HepG2 (cell line): ENCODE measurements around the gene IER2. TPM values are rescaled to one million over a fixed set of nuclear protein-coding genes. Genes with fewer than 3 reads are reported as not detected.
A peak's percentile ranks its signal among the peaks of the same experiment; 100 is the strongest.

Experiments
- ATF3 ChIP-seq: sonication (generic); formaldehyde crosslinking; IDR thresholded peaks from 2 replicates; pipeline ENCODE4 v1.4.0; 2020; ENCODE audit warnings: missing genetic modification reagents
- FLYWCH1 ChIP-seq: sonication (generic); formaldehyde crosslinking; IDR thresholded peaks from 2 replicates; pipeline ENCODE4 v1.8.1; 2023; ENCODE audit warnings: mild to moderate bottlenecking, missing genetic modification reagents
- FOXC1 ChIP-seq: sonication (generic); formaldehyde crosslinking; IDR thresholded peaks from 2 replicates; pipeline ENCODE4 v1.8.0; 2022; ENCODE audit warnings: mild to moderate bottlenecking, missing genetic modification reagents, borderline replicate concordance
- HNRNPH1 ChIP-seq: fragments of 200-400 bp; formaldehyde crosslinking; optimal IDR thresholded peaks from 2 replicates; pipeline ENCODE3; 2017; ENCODE audit warnings: mild to moderate bottlenecking, low read depth, low read length
- KLF11 ChIP-seq: IDR thresholded peaks from 2 replicates; pipeline ENCODE4 v1.6.1; 2016; ENCODE audit warnings: missing compliant biosample characterization
- MEF2D ChIP-seq: sonication (generic); formaldehyde crosslinking; IDR thresholded peaks from 2 replicates; pipeline ENCODE4 v1.5.1; 2020; ENCODE audit warnings: mild to moderate bottlenecking, missing genetic modification reagents
- MTF1 ChIP-seq: sonication (generic); formaldehyde crosslinking; IDR thresholded peaks from 2 replicates; pipeline ENCODE4 v1.5.0; 2020; ENCODE audit warnings: missing genetic modification reagents
- REPIN1 ChIP-seq: sonication (generic); formaldehyde crosslinking; IDR thresholded peaks from 2 replicates; pipeline ENCODE4 v1.8.0; 2022; ENCODE audit warnings: missing genetic modification reagents, low read depth, mild to moderate bottlenecking, borderline replicate concordance
- TFDP2 ChIP-seq: sonication (generic); formaldehyde crosslinking; IDR thresholded peaks from 2 replicates; pipeline ENCODE4 v1.4.0; 2020; ENCODE audit warnings: missing genetic modification reagents
- ZBTB42 ChIP-seq: sonication (generic); formaldehyde crosslinking; IDR thresholded peaks from 2 replicates; pipeline ENCODE4 v1.5.0; 2020; ENCODE audit warnings: mild to moderate bottlenecking, missing genetic modification reagents
- ZMAT5 ChIP-seq: sonication (generic); formaldehyde crosslinking; IDR thresholded peaks from 2 replicates; pipeline ENCODE4 v1.5.0; 2020; ENCODE audit warnings: mild to moderate bottlenecking, low read depth, missing genetic modification reagents, borderline replicate concordance
- ZNF569 ChIP-seq: sonication (generic); formaldehyde crosslinking; IDR thresholded peaks from 2 replicates; pipeline ENCODE4 v1.5.0; 2020; ENCODE audit warnings: mild to moderate bottlenecking, missing genetic modification reagents, moderate library complexity, borderline replicate concordance
- ZNF570 ChIP-seq: sonication (generic); formaldehyde crosslinking; IDR thresholded peaks from 2 replicates; pipeline ENCODE4 v1.4.0; 2020; ENCODE audit warnings: mild to moderate bottlenecking, missing genetic modification reagents, borderline replicate concordance
- ZNF652 ChIP-seq: IDR thresholded peaks from 2 replicates; pipeline ENCODE4 v1.6.1; 2016; ENCODE audit warnings: low read depth, borderline replicate concordance
- ZNF672 ChIP-seq: sonication (generic); formaldehyde crosslinking; IDR thresholded peaks from 2 replicates; pipeline ENCODE4 v1.8.1; 2022; ENCODE audit warnings: missing genetic modification reagents
- polyA plus RNA-seq, 8 experiments: library from polyadenylated mRNA; depleted of rRNA in 3 of 8; stranded (reverse) in 7 of 8; unstranded in 1 of 8; fragments of >200 nt; fragmentation: Illumina TruSeq in 4 of 8; extraction: Trizol in 4 of 8; gene quantifications; 2 replicates each; pipeline versions ENCODE4 v1.2.1 to v1.2.3, GENCODE V29; 2011 to 2016; ENCODE audit warnings: low read depth in 4 of 8, missing spikeins in 1 of 8, mixed read lengths in 1 of 8; ENCODE audit not compliant: insufficient read depth in 1 of 8
- total RNA-seq, 5 experiments: library from RNA; depleted of rRNA; stranded (reverse); fragments of >200 nt; fragmentation: Illumina TruSeq; extraction: Trizol; gene quantifications; 2 replicates each; pipeline ENCODE4 v1.2.3, GENCODE V29; 2016; ENCODE audit warnings: low read depth in 1 of 5
- TF ChIP-seq, protein P1 (sequence below): sonication (generic); formaldehyde crosslinking; IDR thresholded peaks from 2 replicates; pipeline ENCODE4 v1.4.0; 2020; ENCODE audit warnings: mild to moderate bottlenecking, low read depth, missing genetic modification reagents
- TF ChIP-seq, protein P2 (sequence below), 2 experiments: sonication (generic) in 1 of 2; formaldehyde crosslinking in 1 of 2; IDR thresholded peaks; 2 replicates each; pipeline versions ENCODE4 v1.4.0 to v1.6.1; 2016 to 2020; ENCODE audit warnings: borderline replicate concordance in 1 of 2, low read depth in 1 of 2, mild to moderate bottlenecking in 1 of 2, missing genetic modification reagents in 1 of 2
- TF ChIP-seq, protein P3 (sequence below): sonication (generic); formaldehyde crosslinking; IDR thresholded peaks from 2 replicates; pipeline ENCODE4 v1.4.0; 2020; ENCODE audit warnings: missing genetic modification reagents, mild to moderate bottlenecking, borderline replicate concordance

IER2 gene
- total and polyA plus RNA-seq, 2 of the 13 experiments (the other 11 are each of a cell fraction or from before 2014, with no cell fraction given) = 10.1 to 14.3 TPM

GRCh38 chr19:13155472-13156359 lies 5.5 kb downstream of the IER2 start (continued):
- no peak for TF ChIP-seq REPIN1 (CRISPR knock-in tag)
- no peak for TF ChIP-seq ZNF570 (CRISPR knock-in tag)
- TF ChIP-seq HNRNPH1 = no peak
- TF ChIP-seq, protein P1, sequence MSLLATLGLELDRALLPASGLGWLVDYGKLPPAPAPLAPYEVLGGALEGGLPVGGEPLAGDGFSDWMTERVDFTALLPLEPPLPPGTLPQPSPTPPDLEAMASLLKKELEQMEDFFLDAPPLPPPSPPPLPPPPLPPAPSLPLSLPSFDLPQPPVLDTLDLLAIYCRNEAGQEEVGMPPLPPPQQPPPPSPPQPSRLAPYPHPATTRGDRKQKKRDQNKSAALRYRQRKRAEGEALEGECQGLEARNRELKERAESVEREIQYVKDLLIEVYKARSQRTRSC (CRISPR knock-in tag) = 0 out of 2 replicates have a peak, but pooled peaks have one; percentile 39
- TF ChIP-seq ATF3 = no peak
- TF ChIP-seq KLF11 = no peak
- TF ChIP-seq ZBTB42 = no peak
- no peak; the same call in 1 of the 2 replicates for TF ChIP-seq FOXC1 (CRISPR knock-in tag)
- no peak for TF ChIP-seq MTF1 (CRISPR knock-in tag)
- TF ChIP-seq MEF2D (CRISPR knock-in tag) = no peak
- TF ChIP-seq, protein P2, sequence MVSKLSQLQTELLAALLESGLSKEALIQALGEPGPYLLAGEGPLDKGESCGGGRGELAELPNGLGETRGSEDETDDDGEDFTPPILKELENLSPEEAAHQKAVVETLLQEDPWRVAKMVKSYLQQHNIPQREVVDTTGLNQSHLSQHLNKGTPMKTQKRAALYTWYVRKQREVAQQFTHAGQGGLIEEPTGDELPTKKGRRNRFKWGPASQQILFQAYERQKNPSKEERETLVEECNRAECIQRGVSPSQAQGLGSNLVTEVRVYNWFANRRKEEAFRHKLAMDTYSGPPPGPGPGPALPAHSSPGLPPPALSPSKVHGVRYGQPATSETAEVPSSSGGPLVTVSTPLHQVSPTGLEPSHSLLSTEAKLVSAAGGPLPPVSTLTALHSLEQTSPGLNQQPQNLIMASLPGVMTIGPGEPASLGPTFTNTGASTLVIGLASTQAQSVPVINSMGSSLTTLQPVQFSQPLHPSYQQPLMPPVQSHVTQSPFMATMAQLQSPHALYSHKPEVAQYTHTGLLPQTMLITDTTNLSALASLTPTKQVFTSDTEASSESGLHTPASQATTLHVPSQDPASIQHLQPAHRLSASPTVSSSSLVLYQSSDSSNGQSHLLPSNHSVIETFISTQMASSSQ (IDR thresholded peaks at IDR 0.05; ENCODE audit: low read depth) = no peak
- TF ChIP-seq, protein P2 (CRISPR knock-in tag; IDR thresholded peaks at IDR 0.05; ENCODE audit: borderline replicate concordance) = no peak
- no peak for TF ChIP-seq ZMAT5 (CRISPR knock-in tag)
- no peak for TF ChIP-seq FLYWCH1 (CRISPR knock-in tag)
- no peak for TF ChIP-seq ZNF652 (CRISPR knock-in tag)
- TF ChIP-seq, protein P3, sequence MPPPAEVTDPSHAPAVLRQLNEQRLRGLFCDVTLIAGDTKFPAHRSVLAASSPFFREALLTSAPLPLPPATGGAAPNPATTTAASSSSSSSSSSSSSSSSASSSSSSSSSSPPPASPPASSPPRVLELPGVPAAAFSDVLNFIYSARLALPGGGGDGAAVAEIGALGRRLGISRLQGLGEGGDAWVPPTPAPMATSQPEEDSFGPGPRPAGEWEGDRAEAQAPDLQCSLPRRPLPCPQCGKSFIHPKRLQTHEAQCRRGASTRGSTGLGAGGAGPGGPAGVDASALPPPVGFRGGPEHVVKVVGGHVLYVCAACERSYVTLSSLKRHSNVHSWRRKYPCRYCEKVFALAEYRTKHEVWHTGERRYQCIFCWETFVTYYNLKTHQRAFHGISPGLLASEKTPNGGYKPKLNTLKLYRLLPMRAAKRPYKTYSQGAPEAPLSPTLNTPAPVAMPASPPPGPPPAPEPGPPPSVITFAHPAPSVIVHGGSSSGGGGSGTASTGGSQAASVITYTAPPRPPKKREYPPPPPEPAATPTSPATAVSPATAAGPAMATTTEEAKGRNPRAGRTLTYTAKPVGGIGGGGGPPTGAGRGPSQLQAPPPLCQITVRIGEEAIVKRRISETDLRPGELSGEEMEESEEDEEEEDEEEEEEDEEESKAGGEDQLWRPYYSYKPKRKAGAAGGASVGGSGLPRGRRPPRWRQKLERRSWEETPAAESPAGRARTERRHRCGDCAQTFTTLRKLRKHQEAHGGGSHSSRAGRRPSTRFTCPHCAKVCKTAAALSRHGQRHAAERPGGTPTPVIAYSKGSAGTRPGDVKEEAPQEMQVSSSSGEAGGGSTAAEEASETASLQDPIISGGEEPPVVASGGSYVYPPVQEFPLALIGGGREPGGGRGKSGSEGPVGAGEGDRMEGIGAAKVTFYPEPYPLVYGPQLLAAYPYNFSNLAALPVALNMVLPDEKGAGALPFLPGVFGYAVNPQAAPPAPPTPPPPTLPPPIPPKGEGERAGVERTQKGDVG (CRISPR knock-in tag) = no peak
- TF ChIP-seq ZNF569 (CRISPR knock-in tag) = no peak
- TF ChIP-seq ZNF672 (CRISPR knock-in tag) = no peak
- no peak for TF ChIP-seq TFDP2
